GM18520 (cell line): ENCODE results near the gene MBTPS1.

Experiments used
- ATAC-seq: cut with Tn5 transposase; IDR thresholded peaks from one replicate; pipeline ENCODE4 v1.9.1; 2021; ENCODE audit not compliant: unreplicated experiment

MBTPS1 gene

GRCh38 chr16:84013787-84014569 lies 102.8 kb downstream of the MBTPS1 start:
- ATAC-seq = peak; percentile 55

- ATAC-seq = no peak
Measured at GRCh38 chr16:84009282-84009681, 107.5 kb downstream of the MBTPS1 start.

DNA sequence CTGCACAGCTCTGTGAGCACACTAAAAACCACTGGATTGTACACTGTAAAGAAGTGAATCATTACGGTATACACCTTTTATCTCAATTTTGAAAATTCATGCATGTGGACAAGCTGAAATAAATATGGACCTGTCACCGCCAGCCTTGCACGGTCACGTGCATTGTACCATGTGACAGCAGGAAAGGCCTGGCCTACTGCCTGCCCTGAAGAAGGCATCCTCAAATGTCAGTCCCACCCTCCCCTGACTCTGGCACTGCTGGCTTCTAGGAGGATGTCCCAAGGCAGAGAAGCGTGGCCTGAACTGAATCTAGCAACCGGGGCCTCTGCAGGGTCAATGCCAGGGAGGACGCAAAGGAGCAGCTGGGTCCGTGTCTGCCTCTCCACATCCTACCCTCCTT lies 108.8 kb downstream of the MBTPS1 start:
- no peak for ATAC-seq

DNA sequence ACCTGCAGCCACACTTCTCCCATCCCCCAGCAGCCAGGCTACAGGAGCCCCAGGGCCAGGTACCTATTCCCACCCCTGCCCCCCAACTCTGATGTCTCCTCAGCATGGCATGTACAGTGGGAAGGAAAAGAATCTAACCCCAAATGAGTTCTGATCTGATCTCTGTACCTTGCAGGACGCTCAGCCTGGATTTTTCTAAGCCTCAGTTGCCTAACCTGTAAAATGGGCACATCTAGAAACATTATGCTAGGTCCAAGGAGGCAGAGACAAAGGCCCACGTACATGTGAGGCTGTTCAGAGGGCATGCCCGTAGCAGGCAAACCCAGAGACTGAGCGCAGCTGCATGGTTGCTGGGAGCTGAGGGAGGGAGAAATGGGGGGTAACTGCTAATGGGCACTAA lies 109.2 kb downstream of the MBTPS1 start:
- no peak for ATAC-seq

DNA sequence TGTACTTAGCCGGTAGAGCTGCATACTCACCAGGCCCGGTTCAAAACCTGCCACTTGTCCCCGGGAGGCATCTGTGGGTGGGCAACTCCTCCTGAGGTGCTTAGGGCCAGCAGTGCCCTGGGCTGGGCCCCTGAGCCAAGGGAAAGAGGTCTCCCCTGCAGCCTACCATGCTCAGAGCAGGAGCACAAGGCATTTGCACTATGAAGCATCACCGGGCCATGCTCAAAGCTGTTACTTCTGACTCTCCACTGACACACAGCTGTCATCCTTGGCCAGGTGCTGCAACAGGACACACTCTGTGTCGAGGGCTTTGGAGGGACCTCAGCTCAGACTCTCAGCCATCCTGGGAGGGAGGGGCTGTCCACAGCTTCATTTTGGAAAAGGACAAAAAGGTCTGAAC lies 111.4 kb downstream of the MBTPS1 start:
- ATAC-seq = no peak

GRCh38 chr16:84004442-84004841 lies 112.3 kb downstream of the MBTPS1 start:
- no peak for ATAC-seq
